Lower leg skin (tissue), 4 donors: ENCODE data around the gene S1PR3. TPM values are rescaled to one million over a fixed set of nuclear protein-coding genes. Genes with fewer than 3 reads are reported as not detected.

ENCODE experiments used
- DNase-seq, 2 donors: peaks; one replicate each; pipeline ENCODE4 v3.0.0-alpha.2; 2019; ENCODE audit warnings: low spot score in 2 of 2
- H3K4me3 ChIP-seq: fragments of 200-600 bp; sonication (generic); 2 replicates; pipeline ENCODE4 v1.5.1; 2017; ENCODE audit warnings: mild to moderate bottlenecking, low read depth; ENCODE audit not compliant: poor library complexity, severe bottlenecking
- CTCF ChIP-seq, 3 donors: fragments of 450-650 bp; IDR thresholded peaks; one replicate each; pipeline ENCODE4 v1.5.1; 2016; ENCODE audit warnings: antibody characterized with exemption in 3 of 3, mild to moderate bottlenecking in 3 of 3, moderate library complexity in 2 of 3
- POLR2A ChIP-seq, 2 donors: fragments of 450-650 bp; IDR thresholded peaks; one replicate each; pipeline ENCODE4 v1.6.1; 2016 to 2017; ENCODE audit warnings: antibody characterized with exemption in 2 of 2, mild to moderate bottlenecking in 1 of 2, moderate library complexity in 1 of 2
- WGBS, 2 donors: methylation state at CpG; one replicate each; pipeline ENCODE4 v1.1.5; 2018; 5-methylcytosine and 5-hydroxymethylcytosine counted together
- intact Hi-C: fragments of 100-400 bp; cut with DNase I; formaldehyde crosslinking; loops from one replicate; pipeline ENCODE4 v1.15.0; 2023; ENCODE audit warnings: low total_unique reads
- total RNA-seq, 4 donors: library from RNA; depleted of rRNA; stranded (reverse); fragments of >200 nt; gene quantifications; one replicate each; pipeline ENCODE4 v1.1.0, GENCODE V29; 2016

S1PR3 gene
- total RNA-seq, 4 donors from 2014 or later, result 3.1 to 10.9 (median 7.2) TPM

GRCh38 chr9:89037346-89037745 is 46.1 kb downstream of the S1PR3 start:
- intact Hi-C loops, result no loop called here
- no peak for TF ChIP-seq CTCF (IDR thresholded peaks at IDR 0.05)
- no peak for TF ChIP-seq POLR2A (IDR thresholded peaks at IDR 0.05)
- no peak for DNase-seq
- H3K4me3 ChIP-seq, result no peak overlapping the region
- 42 to 62% methylated on average over 4 of the region's 4 CpGs for WGBS, 2 donors

GRCh38 chr9:89037891-89038290 is 46.6 kb downstream of the S1PR3 start:
- WGBS, 2 donors, result 76 to 81% methylated on average over 9 of the region's 9 CpGs
- TF ChIP-seq CTCF (IDR thresholded peaks at IDR 0.05), result no peak
- TF ChIP-seq POLR2A (IDR thresholded peaks at IDR 0.05), result no peak
- DNase-seq, result no peak
- H3K4me3 ChIP-seq, result no peak overlapping the region
- intact Hi-C loops, result no loop called here

GRCh38 chr9:89038382-89039103 is 47.3 kb downstream of the S1PR3 start:
- intact Hi-C loops, result no loop called here
- peak in 1 of 2 donors; percentile 73 for DNase-seq
- WGBS, 2 donors, result 28 to 36% methylated on average over 5 of the region's 5 CpGs
- H3K4me3 ChIP-seq, result no peak overlapping the region
- TF ChIP-seq CTCF (IDR thresholded peaks at IDR 0.05) (no peak), POLR2A (IDR thresholded peaks at IDR 0.05) (no peak)

GRCh38 chr9:89039104-89039465 is 47.8 kb downstream of the S1PR3 start:
- TF ChIP-seq CTCF (IDR thresholded peaks at IDR 0.05), result no peak
- no peak for TF ChIP-seq POLR2A (IDR thresholded peaks at IDR 0.05)
- DNase-seq, result no peak
- H3K4me3 ChIP-seq, result no peak overlapping the region
- intact Hi-C loops, result no loop called here
- WGBS, 2 donors, result 66 to 74% methylated on average over 4 of the region's 4 CpGs

- TF ChIP-seq CTCF (IDR thresholded peaks at IDR 0.05), result no peak
- no peak for TF ChIP-seq POLR2A (IDR thresholded peaks at IDR 0.05)
- DNase-seq, result no peak
- 95 to 100% methylated on average over 2 of the region's 2 CpGs for WGBS, 2 donors
- no peak overlapping the region for H3K4me3 ChIP-seq
- intact Hi-C loops, result loop anchor here (5.0 kb wide), 1 partner anchor 1433 kb away; no protein-coding TSS in a partner anchor
These were observed 48.4 kb downstream of the S1PR3 start for GRCh38 chr9:89039664-89040063.

GRCh38 chr9:89042984-89043383 is 51.7 kb downstream of the S1PR3 start:
- no peak for DNase-seq
- intact Hi-C loops, result loop anchor here (5.0 kb wide), 1 partner anchor 1429 kb away; no protein-coding TSS in a partner anchor
- WGBS, 2 donors, result 79 to 89% methylated on average over 9 of the region's 9 CpGs
- TF ChIP-seq CTCF (IDR thresholded peaks at IDR 0.05) (no peak), POLR2A (IDR thresholded peaks at IDR 0.05) (no peak)
- no peak overlapping the region for H3K4me3 ChIP-seq
